NB4 (cell line): ENCODE measurements around the gene KLHL26.

ENCODE experiments used
- DNase-seq: peaks from one replicate; pipeline ENCODE4 v3.0.0; 2010; ENCODE audit warnings: low read depth
- H3K4me3 ChIP-seq: one replicate; pipeline ENCODE4 v1.5.1; 2011; ENCODE audit warnings: mild to moderate bottlenecking, low read depth, low read length, moderate library complexity
- MYC ChIP-seq: IDR thresholded peaks from 2 replicates; pipeline ENCODE4 v1.6.1; 2011; ENCODE audit warnings: low read depth, low read length
- POLR2A ChIP-seq: IDR thresholded peaks from 2 replicates; pipeline ENCODE4 v1.6.1; 2011; ENCODE audit warnings: mild to moderate bottlenecking; ENCODE audit not compliant: insufficient read length; ENCODE audit errors: extremely low read depth
- TF ChIP-seq, protein P1 (sequence below): IDR thresholded peaks from one replicate; pipeline ENCODE4 v1.5.1; 2012; ENCODE audit warnings: low read depth, low read length
- TF ChIP-seq, protein P2 (sequence below): IDR thresholded peaks from 2 replicates; pipeline ENCODE4 v1.6.1; 2011; ENCODE audit warnings: low read depth, low read length

KLHL26 gene

DNA sequence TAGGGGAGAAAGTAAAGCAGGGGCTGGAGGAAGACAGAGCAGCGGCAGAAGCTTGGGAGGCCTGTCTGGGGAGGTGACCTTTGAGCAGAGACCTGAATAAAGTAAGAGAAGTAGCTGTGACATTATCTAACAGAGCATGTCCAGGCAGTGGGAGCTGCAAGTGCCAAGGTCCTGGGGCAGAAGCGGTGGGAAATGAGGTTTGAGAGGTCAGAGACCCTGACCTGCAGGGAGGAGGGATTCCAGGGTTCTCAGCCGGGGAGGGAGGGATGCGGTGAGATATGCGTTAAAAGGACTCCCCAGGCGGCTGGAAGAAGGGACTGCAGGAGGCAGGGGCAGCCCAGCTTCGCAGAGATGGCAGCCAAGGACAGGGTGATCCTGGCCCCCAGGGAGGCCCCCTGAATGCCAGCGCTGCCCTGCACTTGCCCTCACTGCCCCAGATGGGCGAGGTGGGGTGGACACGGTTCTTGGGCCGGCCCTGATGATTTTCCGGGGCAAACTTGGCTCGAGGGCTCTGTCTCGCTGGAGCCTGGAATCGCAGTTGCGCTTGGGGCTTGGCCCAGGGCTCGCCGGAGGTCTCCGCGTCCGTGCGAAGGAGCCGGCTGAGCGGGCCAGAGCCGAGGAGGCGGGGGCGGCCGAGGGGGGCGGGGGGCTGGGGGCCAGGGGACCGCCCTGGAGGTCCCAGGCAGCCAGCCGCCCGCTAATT lies 33.4 kb upstream of the KLHL26 start:
- peak; percentile 42 for DNase-seq
- no peak overlapping the region for H3K4me3 ChIP-seq
- no peak for TF ChIP-seq MYC
- TF ChIP-seq, protein P1, sequence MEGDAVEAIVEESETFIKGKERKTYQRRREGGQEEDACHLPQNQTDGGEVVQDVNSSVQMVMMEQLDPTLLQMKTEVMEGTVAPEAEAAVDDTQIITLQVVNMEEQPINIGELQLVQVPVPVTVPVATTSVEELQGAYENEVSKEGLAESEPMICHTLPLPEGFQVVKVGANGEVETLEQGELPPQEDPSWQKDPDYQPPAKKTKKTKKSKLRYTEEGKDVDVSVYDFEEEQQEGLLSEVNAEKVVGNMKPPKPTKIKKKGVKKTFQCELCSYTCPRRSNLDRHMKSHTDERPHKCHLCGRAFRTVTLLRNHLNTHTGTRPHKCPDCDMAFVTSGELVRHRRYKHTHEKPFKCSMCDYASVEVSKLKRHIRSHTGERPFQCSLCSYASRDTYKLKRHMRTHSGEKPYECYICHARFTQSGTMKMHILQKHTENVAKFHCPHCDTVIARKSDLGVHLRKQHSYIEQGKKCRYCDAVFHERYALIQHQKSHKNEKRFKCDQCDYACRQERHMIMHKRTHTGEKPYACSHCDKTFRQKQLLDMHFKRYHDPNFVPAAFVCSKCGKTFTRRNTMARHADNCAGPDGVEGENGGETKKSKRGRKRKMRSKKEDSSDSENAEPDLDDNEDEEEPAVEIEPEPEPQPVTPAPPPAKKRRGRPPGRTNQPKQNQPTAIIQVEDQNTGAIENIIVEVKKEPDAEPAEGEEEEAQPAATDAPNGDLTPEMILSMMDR, result peak; percentile 17

DNA sequence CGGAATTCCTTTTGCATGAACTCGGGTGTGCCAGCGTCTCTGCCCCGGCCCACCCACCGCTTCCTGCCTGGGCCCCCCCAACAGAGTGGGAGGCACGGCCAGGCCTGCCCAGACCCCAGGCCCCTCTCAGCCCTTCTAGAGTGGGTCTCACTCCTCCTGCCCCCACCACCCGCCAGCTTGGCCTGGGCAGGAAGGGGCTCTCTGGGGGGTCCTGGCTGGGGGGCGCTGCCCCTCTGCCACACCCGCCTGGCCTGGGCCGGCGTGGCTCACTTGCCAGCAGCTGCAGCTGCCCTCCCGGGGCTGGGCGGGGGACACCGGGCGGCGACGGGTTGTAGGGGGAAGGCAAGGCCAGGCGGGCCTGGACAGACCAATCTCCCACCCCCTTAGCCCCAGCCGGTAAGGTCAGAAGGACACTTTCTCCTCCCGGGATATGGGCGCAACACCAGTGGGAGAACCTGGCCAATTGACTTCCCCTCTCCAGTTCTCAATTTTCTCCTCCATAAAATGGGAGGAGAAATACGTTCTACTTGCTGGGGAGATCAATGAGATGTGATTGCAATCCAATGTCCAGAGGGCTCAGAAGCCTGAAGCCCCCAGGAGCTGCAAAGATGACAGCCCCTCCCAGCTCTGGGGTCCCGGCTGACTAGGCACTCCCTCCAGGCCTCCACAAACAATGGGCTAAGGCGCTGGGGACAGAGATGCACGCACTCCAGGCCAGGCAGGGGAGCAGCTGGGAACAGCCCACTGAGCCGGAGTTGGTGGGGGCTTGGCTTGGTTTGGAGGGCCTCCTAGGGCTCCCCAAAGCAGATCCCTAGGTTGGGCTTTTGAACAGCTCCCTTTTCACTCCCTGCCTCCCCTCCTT lies 32.6 kb upstream of the KLHL26 start:
- no peak overlapping the region for H3K4me3 ChIP-seq
- TF ChIP-seq, protein P1, result no peak
- TF ChIP-seq MYC, result no peak
- TF ChIP-seq, protein P2, sequence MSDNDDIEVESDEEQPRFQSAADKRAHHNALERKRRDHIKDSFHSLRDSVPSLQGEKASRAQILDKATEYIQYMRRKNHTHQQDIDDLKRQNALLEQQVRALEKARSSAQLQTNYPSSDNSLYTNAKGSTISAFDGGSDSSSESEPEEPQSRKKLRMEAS, result no peak
- TF ChIP-seq POLR2A, result no peak
- DNase-seq, result no peak

DNA sequence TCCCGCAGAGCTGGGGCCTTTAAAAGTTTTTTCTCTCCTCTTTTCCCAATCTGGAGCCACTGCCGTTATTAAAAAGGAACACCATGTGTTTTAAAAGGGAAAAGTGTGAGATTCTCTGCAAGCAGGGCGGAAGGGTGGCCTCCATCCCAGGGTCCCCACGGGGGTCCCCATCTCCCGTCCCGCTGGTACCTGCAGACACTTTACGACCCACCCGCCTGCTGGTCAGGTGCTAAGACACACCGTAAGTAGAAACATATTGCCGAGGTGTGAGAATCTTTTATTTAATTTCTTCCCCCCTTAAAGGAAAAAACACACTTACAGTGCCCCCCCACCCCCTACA lies 32.0 kb upstream of the KLHL26 start:
- no peak for TF ChIP-seq POLR2A
- TF ChIP-seq, protein P1, result no peak
- DNase-seq, result no peak
- H3K4me3 ChIP-seq, result no peak overlapping the region

DNA sequence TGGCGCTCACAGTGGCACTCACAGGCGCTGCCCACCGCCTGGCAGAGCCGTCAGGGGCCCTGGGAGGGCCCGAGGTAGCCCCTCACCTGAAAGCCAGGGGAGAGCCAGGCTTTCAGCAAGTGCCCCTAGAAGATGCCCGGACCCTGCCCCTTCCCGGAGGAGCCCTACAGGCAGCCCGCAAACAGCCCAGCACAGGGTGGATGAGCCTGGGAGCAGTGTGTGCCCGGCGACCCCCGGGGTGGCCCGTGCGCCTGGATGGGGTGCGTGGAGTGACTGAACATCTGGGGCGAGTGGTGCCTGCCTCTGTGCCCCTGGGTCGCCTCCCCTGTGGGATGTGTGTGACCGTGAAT lies 31.7 kb upstream of the KLHL26 start:
- no peak for DNase-seq
- TF ChIP-seq POLR2A (no peak), MYC (no peak)
- TF ChIP-seq, protein P1, result no peak
- TF ChIP-seq, protein P2, result no peak
- no peak overlapping the region for H3K4me3 ChIP-seq

DNA sequence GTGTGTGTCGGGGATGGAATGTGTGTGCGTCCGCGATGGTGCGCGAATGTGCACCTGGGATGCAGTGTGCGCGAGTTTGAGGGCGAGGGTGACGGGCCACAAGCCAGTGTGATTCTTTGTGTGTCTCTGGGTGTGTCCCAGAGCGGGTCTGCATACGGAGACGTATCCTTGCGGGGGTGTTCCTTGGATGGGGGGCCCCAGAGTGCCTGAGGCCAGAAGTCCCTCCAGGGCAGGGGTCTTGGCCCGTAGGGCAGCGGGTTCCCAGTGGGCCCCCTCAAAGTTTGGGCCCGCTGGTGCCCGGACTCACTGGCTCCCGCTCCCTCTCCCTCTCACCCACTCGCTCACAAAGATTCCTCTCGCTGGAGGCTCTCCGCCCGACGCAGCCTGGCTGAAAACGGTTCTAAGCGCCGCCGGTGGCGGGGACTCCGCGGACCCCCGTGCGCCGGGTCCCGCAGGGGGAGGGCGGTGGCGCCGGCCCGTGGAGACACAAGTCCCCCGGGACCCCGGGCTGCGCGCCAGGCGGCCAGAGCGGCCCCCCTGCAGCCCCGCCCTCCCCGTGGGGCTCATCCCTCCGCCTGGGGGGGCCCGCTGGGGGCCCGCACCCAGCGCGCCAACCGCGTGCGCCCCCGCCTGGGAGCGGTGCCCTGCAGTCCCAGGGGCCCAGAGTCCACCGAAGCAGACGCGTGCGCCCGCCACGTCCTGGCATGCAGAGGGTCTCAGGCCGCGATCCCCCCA lies 31.1 kb upstream of the KLHL26 start:
- TF ChIP-seq MYC (no peak), POLR2A (no peak)
- TF ChIP-seq, protein P1, result no peak
- TF ChIP-seq, protein P2, result no peak
- no peak for DNase-seq

More for the DNA sequence above, 31.1 kb upstream of the KLHL26 start:
- H3K4me3 ChIP-seq, result no peak overlapping the region
